IPS-15b (cell line): ENCODE measurements around the gene BGLAP.
"Not testable (repeated sequence)": the region's sequence is repeated elsewhere in the genome, so short reads cannot be mapped to it uniquely, and the experiment has no call there.

Experiments used
- H3K27me3 ChIP-seq: one replicate; pipeline ENCODE4 v1.6.1; 2013; ENCODE audit warnings: low read length; ENCODE audit not compliant: control insufficient read depth, insufficient read depth
- H3K36me3 ChIP-seq: one replicate; pipeline ENCODE4 v1.6.1; 2013; ENCODE audit warnings: low read length; ENCODE audit not compliant: control insufficient read depth, insufficient read depth
- H3K4me1 ChIP-seq: one replicate; pipeline ENCODE4 v1.6.1; 2013; ENCODE audit warnings: mild to moderate bottlenecking, low read length; ENCODE audit not compliant: control insufficient read depth, insufficient read depth
- H3K4me3 ChIP-seq: one replicate; pipeline ENCODE4 v1.5.1; 2013; ENCODE audit warnings: low read depth, low read length
- H3K9ac ChIP-seq: one replicate; pipeline ENCODE4 v1.6.1; 2013; ENCODE audit warnings: low read depth, mild to moderate bottlenecking, low read length
- H3K9me3 ChIP-seq: one replicate; pipeline ENCODE4 v1.6.1; 2013; ENCODE audit warnings: mild to moderate bottlenecking, low read length; ENCODE audit not compliant: control insufficient read depth, insufficient read depth

BGLAP gene

DNA sequence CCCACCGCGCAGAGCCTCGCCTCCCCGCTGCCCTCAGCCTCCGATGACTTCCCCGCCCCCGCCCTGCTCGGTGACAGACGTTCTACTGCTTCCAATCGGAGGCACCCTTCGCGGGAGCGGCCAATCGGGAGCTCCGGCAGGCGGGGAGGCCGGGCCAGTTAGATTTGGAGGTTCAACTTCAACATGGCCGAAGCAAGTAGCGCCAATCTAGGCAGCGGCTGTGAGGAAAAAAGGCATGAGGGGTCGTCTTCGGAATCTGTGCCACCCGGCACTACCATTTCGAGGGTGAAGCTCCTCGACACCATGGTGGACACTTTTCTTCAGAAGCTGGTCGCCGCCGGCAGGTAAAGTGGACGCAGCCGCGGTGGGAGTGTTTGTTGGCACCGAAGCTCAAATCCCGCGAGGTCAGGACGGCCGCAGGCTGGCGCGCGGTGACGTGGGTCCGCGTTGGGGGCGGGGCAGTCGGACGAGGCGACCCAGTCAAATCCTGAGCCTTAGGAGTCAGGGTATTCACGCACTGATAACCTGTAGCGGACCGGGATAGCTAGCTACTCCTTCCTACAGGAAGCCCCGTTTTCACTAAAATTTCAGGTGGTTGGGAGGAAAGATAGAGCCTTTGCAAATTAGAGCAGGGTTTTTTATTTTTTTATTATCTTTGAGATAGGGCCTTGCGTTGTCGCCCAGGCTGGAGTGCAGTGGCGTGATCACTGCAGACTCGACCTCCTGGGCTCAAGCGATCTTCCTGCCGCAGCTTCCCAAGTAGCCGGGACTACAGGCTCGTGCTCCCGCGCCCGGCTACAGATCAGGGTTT, 28.9 kb upstream of the BGLAP start, which contains the start of gene PMF1:
PMF1 (plus strand) TSS at position 175 of the 811 bp plus-strand sequence; CDS start at position 184, 9 bp downstream.
- H3K36me3 ChIP-seq = peaks cover 10% of the 10 kb centered on the region
- H3K4me1 ChIP-seq = peaks cover 6% of the 10 kb centered on the region
- H3K9ac ChIP-seq = peak within 1 kb of the TSS; percentile 100

DNA sequence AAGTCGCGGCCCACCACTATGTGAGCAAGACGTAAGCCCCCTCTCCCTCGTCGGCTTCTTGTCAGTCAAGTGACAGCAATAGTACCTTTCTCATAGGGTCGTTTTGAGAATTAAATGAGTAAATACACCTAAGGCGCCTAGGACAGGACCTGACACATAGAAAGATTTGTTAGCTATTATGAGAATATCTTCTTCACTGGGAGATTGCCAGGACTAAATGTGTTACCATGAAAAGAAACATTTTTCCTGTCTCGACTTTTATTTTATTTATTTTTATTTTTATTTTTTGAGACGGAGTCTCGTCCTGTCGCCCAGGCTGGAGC, 28.4 kb upstream of the BGLAP start:
- H3K36me3 ChIP-seq = peaks cover 6% of the 10 kb centered on the region
- peaks cover 6% of the 10 kb centered on the region for H3K4me1 ChIP-seq
- H3K9ac ChIP-seq = peak overlapping the region; percentile 100
- H3K4me3 ChIP-seq = peak overlapping the region; percentile 99
- H3K27me3 ChIP-seq = no peaks in the 10 kb centered on the region
- H3K9me3 ChIP-seq = no peaks in the 10 kb centered on the region

More for the DNA sequence above, 28.9 kb upstream of the BGLAP start, which contains the start of gene PMF1:
- no peaks in the 10 kb centered on the region for H3K27me3 ChIP-seq
- no peaks in the 10 kb centered on the region for H3K9me3 ChIP-seq
- H3K4me3 ChIP-seq = peak within 1 kb of the TSS; percentile 99

DNA sequence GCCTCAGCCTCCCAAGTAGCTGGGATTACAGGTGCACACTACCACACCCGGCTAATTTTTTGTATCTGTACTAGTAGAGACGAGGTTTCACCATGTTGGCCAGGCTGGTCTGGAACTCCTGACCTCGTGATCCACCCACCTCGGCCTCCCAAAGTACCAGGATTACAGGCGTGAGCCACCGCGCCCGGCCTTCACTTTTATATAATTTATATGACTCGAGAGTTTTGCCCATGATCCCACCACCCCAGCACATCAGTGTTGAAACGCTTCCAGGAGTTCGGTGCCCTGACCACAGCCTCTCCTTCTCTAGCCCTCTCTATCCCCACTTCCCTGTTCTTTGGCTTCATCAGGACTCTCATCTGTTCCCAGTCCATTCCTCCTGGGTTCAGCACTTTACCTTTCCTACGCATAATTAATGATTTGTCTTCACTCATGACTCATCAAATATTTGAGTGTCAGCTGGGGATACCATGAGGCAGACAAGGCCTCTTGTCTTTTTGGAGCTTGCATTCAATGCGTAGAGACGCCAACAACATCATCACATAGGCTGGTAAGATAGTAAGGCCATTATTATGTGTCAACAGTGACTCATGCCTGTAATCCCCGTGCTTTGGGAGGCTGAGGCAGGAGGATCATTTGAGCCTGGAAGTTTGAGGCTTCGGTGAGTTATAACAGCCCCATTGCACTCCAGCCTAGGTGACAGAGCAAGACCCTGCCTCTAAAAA, 27.8 kb upstream of the BGLAP start:
- Histone ChIP-seq H3K27me3 (no peaks in the 10 kb centered on the region), H3K9me3 (no peaks in the 10 kb centered on the region), H3K9ac (peak overlapping the region; percentile 24), H3K4me1 (peaks cover 2% of the 10 kb centered on the region), H3K36me3 (peaks cover 5% of the 10 kb centered on the region), H3K4me3 (peak overlapping the region; percentile 99)

DNA sequence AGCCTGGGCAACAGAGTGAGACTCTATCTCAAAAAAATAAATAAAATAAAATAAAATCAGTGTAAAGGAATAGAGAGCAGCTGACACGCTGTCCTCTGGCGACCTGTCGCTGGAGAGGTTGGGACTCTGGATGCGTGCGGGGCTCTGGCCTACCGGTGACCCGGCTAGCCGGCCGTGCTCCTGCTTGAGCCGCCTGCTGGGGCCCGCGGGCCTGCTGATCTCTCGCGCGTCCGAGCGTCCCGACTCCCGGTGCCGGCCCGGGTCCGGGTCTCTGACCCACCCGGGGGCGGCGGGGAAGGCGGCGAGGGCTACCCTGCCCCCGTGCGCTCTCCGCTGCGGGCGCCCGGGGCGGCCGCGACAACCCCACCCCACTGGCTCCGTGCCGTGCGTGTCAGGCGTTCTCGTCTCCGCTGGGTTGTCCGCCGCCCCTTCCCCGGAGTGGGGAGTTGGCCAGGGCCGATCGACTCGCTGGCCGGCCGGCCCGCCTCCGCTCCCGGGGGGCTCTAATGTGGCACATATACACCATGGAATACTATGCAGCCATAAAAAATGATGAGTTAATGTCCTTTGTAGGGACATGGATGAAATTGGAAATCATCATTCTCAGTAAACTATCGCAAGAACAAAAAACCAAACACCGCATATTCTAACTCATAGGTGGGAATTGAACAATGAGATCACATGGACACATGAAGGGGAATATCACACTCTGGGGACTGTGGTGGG, 25.5 kb upstream of the BGLAP start:
- H3K9me3 ChIP-seq, H3K27me3 ChIP-seq, H3K4me3 ChIP-seq, H3K4me1 ChIP-seq, H3K9ac ChIP-seq, H3K36me3 ChIP-seq: not testable (repeated sequence)

DNA sequence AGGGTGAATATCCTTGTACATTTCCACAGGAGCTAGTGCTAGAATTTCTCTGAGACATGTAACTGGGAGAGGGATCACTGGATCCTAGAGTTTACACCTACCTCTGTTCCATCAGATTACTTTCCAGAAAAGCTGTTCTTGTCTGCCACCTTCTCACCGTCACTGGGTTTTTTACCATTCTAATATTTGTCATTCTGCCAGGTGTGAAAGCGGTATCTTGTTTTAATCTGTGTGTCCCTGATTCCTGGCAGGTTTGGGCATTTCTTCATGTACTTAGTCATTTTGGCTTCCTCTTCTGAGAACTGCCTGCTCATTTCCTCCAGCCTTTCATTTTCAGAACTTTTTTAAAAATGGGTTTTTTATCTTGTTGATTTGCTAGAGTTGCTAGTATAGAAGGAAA, 24.1 kb upstream of the BGLAP start:
- H3K9me3 ChIP-seq = no peaks in the 10 kb centered on the region
- no peaks in the 10 kb centered on the region for H3K27me3 ChIP-seq
- H3K36me3 ChIP-seq = peaks cover 10% of the 10 kb centered on the region
- peaks cover 2% of the 10 kb centered on the region for H3K4me1 ChIP-seq
- H3K4me3 ChIP-seq = no peak overlapping the region
- H3K9ac ChIP-seq = no peak overlapping the region

DNA sequence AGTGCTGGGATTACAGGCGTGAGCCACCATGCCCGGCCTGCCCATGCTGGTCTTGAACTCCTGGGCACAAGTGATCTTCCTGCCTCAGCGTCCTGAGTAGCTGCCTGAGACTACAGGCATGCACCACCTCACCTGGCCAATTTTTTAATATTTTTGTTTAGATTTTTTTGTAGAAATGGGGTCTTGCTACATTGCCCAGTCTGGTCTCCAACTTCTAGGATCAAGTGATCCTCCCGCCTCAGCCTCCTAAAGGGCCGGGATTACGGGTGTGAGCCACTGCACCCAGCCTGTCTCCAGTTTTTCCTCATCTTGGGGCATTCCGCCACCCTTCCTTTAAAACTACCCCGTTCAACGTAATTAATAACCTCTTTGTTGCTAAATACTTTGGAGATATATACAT, 21.8 kb upstream of the BGLAP start:
- no peaks in the 10 kb centered on the region for H3K9me3 ChIP-seq
- peaks cover 17% of the 10 kb centered on the region for H3K36me3 ChIP-seq
- no peak overlapping the region for H3K9ac ChIP-seq
- H3K4me1 ChIP-seq = no peaks in the 10 kb centered on the region
- H3K4me3 ChIP-seq = no peak overlapping the region
- no peaks in the 10 kb centered on the region for H3K27me3 ChIP-seq

DNA sequence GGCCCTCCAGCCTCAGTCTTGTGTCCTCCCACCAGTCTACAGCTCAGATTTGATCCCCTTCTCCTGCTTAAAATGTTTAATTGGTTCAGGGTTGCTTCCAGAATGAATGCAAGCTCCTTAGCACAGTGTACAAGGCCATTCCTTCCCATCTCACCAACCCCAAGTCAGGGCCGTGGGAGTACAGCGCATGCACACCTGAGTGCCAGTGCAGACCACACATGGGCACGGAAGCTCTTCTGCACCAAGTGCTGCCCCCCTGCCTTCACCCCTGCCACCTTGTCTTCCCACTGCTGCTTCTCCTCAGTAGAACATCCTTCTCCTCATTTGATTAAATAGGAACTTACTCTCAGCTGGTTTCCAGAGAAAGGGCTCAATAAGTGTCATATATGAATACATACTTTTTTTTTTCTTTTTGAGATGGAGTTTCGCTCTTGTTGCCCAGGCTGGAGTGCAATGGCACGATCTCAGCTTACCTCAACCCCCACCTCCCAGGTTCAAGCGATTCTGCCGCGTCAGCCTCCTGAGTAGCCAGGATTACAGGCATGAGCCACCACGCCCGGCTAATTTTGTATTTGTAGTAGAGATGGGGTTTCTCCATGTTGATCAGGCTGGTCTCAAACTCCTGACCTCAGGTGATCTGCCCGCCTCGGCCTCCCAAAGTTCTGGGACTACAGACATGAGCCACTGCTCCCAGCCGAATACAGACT, 19.8 kb upstream of the BGLAP start:
- peaks cover 19% of the 10 kb centered on the region for H3K36me3 ChIP-seq
- no peaks in the 10 kb centered on the region for H3K27me3 ChIP-seq
- no peaks in the 10 kb centered on the region for H3K4me1 ChIP-seq
- H3K9me3 ChIP-seq = no peaks in the 10 kb centered on the region
- H3K9ac ChIP-seq = no peak overlapping the region
- H3K4me3 ChIP-seq = no peak overlapping the region

DNA sequence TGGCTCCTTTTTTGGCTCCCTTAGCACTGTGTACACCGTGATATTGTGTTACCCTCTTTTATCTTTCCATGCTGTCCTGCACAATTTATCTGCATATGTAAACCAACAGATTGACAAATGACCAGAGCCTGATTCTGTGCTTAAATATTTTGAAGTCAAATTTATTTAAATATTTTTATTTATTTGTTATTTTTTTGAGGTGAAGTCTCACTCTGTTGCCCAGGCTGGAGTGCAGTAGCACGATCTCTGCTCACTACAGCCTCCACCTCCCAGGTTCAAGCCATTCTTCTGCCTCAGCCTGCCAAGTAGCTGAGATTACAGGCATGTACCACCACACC, 16.3 kb upstream of the BGLAP start:
- H3K9ac ChIP-seq = no peak overlapping the region
- no peaks in the 10 kb centered on the region for H3K4me1 ChIP-seq
- H3K27me3 ChIP-seq = no peaks in the 10 kb centered on the region
- peaks cover 26% of the 10 kb centered on the region for H3K36me3 ChIP-seq
- H3K9me3 ChIP-seq = no peaks in the 10 kb centered on the region
- H3K4me3 ChIP-seq = no peak overlapping the region

DNA sequence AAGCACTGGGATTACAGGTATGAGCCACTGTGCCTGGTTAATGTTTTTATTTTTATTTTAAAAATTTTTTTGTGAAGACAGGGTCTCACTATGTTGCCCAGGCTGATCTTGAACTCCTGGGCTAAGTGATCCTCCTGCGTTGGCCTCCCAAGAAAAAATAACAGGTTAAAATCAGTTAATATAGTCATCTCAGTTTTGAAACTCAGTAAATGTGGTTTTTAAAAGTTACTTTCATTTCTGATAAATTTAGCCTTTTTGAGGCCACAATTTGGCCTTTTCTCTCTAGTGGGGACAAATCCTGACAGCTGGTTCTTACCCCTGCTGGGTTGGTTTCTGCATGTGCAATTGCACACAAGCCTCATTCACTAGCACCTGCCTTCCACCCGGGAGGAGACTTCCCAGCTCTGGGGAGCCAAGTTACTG, 15.9 kb upstream of the BGLAP start:
- Histone ChIP-seq H3K4me3 (no peak overlapping the region), H3K36me3 (peaks cover 24% of the 10 kb centered on the region), H3K9ac (no peak overlapping the region), H3K9me3 (no peaks in the 10 kb centered on the region), H3K27me3 (no peaks in the 10 kb centered on the region), H3K4me1 (no peaks in the 10 kb centered on the region)

DNA sequence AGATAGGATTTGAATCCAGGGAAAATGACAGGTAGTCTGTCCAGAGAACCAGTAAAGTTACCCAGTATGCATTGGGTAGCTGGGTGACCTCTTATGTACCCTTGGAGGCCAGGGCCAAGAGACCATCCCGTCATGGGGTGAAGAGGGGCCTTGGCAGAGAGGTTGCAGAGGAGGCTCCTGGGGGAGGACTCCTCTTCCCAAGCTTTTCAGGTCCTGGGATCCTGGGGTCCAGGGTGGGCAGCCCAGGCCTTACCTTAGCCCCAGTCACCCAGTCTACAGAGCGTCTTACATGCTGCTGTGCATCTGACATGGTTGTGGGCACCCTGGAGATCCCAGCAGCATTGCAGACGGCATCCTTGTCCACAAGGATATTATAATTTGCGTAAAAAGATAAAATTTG, 15.2 kb upstream of the BGLAP start:
- Histone ChIP-seq H3K9ac (no peak overlapping the region), H3K27me3 (no peaks in the 10 kb centered on the region), H3K9me3 (no peaks in the 10 kb centered on the region), H3K36me3 (peaks cover 19% of the 10 kb centered on the region), H3K4me3 (no peak overlapping the region), H3K4me1 (no peaks in the 10 kb centered on the region)

DNA sequence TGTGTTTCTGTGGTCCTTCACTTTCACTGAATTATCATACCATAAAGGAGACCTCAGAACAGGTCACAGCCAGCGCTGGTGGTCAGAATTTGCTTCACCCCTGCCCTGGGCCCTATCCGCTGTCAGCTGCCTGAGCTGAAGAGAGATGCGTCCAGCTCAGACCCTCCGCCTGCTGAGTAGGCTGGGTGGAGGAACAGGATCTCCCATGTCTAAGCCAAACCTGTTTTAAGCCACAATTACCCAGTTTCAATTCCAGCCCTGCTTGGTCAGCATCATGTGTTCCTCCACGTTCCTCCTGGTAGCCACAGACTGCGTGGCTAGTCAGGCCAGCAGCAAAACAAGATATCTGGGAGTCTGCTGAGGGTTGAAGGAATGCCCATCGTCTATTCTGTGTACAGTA, 13.5 kb upstream of the BGLAP start:
- no peaks in the 10 kb centered on the region for H3K27me3 ChIP-seq
- no peaks in the 10 kb centered on the region for H3K4me1 ChIP-seq
- H3K4me3 ChIP-seq = no peak overlapping the region
- peaks cover 16% of the 10 kb centered on the region for H3K36me3 ChIP-seq
- H3K9ac ChIP-seq = no peak overlapping the region
- H3K9me3 ChIP-seq = no peaks in the 10 kb centered on the region
